Esophagus squamous epithelium (tissue), 5 donors: Measurements from ENCODE around the gene WFS1. TPM values are rescaled to one million over a fixed set of nuclear protein-coding genes. Genes with fewer than 3 reads are reported as not detected.

Source experiments
- DNase-seq: peaks from one replicate; lab custom pipeline; 2025; lab: John Stamatoyannopoulos, UW
- H3K27ac ChIP-seq, 4 donors: fragments of 200-600 bp; sonication (generic); one replicate each; pipeline ENCODE4 v1.5.1; 2016 to 2019; ENCODE audit warnings: mild to moderate bottlenecking in 1 of 4
- H3K27me3 ChIP-seq, 4 donors: fragments of 200-600 bp; sonication (generic); 1 replicate in 3 of 4; 2 replicates in 1 of 4; pipeline versions ENCODE4 v1.5.1 to v1.6.0; 2017 to 2021; ENCODE audit warnings: antibody characterized with exemption in 1 of 4
- H3K36me3 ChIP-seq, 3 donors: fragments of 200-600 bp; sonication (generic); one replicate each; pipeline ENCODE4 v1.5.1; 2016 to 2019
- H3K4me1 ChIP-seq, 3 donors: fragments of 200-600 bp; sonication (generic); one replicate each; pipeline ENCODE4 v1.5.1; 2017 to 2019
- H3K4me3 ChIP-seq, 4 donors: fragments of 200-600 bp; sonication (generic); 1 replicate in 3 of 4; 2 replicates in 1 of 4; pipeline ENCODE4 v1.5.1; 2016 to 2019; ENCODE audit warnings: mild to moderate bottlenecking in 2 of 4, moderate library complexity in 1 of 4
- H3K9me3 ChIP-seq, 3 donors: fragments of 200-600 bp; sonication (generic); one replicate each; pipeline ENCODE4 v1.5.1; 2016 to 2019
- CTCF ChIP-seq, 6 experiments: fragments of 450-650 bp in 4 of 6; fragments of 200-600 bp in 2 of 6; sonication (generic) in 2 of 6; IDR thresholded peaks; one replicate each; pipeline ENCODE4 v1.5.1; 2016 to 2019; ENCODE audit warnings: antibody characterized with exemption in 6 of 6, mild to moderate bottlenecking in 4 of 6, moderate library complexity in 4 of 6
- POLR2A ChIP-seq, 4 donors: fragments of 450-650 bp; IDR thresholded peaks; one replicate each; pipeline ENCODE4 v1.6.1; 2017; ENCODE audit warnings: antibody characterized with exemption in 4 of 4, mild to moderate bottlenecking in 4 of 4, moderate library complexity in 3 of 4
- WGBS, 2 donors: methylation state at CpG; one replicate each; pipeline ENCODE4 v1.1.5; 2018; 5-methylcytosine and 5-hydroxymethylcytosine counted together
- intact Hi-C: fragments of 100-400 bp; cut with DNase I; formaldehyde crosslinking; loops from one replicate; pipeline ENCODE4 v1.15.0; 2022
- total RNA-seq, 4 donors: library from RNA; depleted of rRNA; stranded (reverse); fragments of >200 nt; gene quantifications; one replicate each; pipeline ENCODE4 v1.1.0, GENCODE V29; 2016
- donor health status: DM: yes; HTN: yes; CAD: no.

WFS1 gene
- total RNA-seq, 4 donors from 2014 or later = 6.5 to 20.4 (median 9.6) TPM

DNA sequence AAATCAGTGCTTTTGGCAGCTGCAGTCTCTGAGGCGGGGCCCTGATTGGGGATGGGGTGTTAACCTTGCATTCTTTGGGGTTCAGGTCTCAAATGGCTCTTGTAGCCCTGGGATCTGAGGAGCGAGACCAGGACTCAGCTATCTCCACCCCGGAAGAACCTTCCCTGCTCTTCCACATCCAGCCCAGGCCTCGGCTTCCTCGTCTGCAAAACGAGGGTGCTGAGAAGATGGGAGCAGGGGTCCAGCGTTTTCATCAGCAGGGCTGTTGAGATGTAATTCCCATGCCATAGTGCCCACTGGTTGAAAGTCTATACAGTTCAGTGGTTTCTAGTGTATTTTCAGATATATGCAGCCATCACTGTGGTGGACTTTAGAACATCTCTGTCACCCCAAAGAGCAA lies 34.6 kb upstream of the WFS1 start:
- Histone ChIP-seq H3K4me1 (no peaks in the 10 kb centered on the region), H3K36me3 (no peaks in the 10 kb centered on the region), H3K27me3 (peaks cover 0 to 26% (median 0%) of the 10 kb centered on the region in 4 donors), H3K4me3 (no peak overlapping the region), H3K27ac (no peak overlapping the region), H3K9me3 (no peaks in the 10 kb centered on the region)
- TF ChIP-seq CTCF (IDR thresholded peaks at IDR 0.05) (no peak), POLR2A (IDR thresholded peaks at IDR 0.05) (no peak)
- intact Hi-C loops = no loop called here
- 65 to 77% methylated on average over 4 to 7 of the region's 7 CpGs for WGBS, 2 donors
- DNase-seq = no peak

DNA sequence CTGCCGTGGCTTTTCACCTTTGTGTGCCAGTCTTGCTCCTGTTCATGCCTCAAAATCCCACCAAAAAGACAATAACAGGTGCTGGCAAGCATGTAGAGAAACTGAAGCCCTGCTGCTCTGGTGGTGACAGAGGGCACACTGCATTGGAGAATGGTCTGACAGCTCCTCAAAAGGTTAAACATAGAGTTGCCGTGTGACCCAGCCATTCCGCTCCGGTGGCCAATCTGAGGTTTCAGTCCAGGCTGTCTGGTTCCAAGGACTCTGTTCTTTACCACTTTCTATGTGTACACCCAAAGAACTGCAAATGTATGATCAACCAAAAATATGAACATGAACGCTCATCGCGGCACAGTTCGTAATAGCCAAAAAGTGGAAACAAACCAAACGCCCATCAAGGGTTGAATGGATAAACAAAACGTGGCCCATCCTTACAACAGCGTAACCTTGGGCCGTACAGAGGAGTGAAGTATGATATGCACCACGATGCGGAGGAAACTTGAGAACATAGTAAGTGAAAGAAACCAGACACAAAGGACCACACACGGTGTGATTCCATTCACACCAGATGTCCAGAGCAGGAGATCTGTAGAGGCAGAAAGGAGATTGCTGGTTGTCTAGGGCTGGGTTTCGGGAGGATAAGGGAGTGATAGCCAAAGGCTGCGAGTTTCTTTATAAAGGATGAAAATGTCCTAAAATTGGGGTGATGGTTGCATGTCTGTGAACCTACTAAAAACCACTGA lies 33.6 kb upstream of the WFS1 start:
- 58% methylated on average over 17 of the region's 17 CpGs for WGBS, 2 donors
- Histone ChIP-seq H3K27ac (no peak overlapping the region), H3K4me3 (no peak overlapping the region), H3K4me1 (no peaks in the 10 kb centered on the region), H3K9me3 (no peaks in the 10 kb centered on the region), H3K36me3 (no peaks in the 10 kb centered on the region), H3K27me3 (peaks cover 0 to 27% (median 0%) of the 10 kb centered on the region in 4 donors)
- DNase-seq = no peak
- intact Hi-C loops = no loop called here
- no peak for TF ChIP-seq CTCF (IDR thresholded peaks at IDR 0.05)
- TF ChIP-seq POLR2A (IDR thresholded peaks at IDR 0.05) = no peak

DNA sequence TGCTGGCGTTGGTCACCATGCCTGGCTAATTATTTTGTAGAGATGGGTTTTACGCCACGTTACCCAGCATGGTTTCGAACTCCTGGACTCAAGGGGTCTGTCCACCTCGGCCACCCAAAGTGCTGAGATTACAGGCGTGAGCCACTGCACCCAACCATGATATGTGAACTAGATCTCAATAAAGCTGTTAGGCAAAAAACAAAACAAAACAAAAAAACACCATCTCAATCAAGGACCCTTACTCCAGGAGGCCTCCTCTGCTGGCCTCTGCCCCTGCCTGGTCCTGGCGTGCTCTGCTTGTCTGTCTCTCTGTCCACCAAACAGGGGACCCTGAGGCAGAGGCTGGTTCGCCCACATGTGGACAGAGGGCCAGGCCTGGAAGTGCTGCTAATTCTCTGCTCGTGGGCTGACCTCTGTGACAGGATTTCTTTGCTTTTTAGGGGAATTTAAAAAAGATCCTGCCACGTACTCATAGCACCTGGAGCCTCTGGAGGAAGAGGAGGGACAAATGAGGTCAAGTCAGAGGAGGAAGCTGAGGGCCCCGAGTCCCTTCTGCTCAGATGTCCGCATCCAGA lies 32.7 kb upstream of the WFS1 start:
- Histone ChIP-seq H3K9me3 (no peaks in the 10 kb centered on the region), H3K36me3 (no peaks in the 10 kb centered on the region), H3K4me1 (no peaks in the 10 kb centered on the region), H3K27ac (no peak overlapping the region), H3K27me3 (peaks cover 0 to 33% (median 0%) of the 10 kb centered on the region in 4 donors), H3K4me3 (no peak overlapping the region)
- TF ChIP-seq CTCF (IDR thresholded peaks at IDR 0.05) (no peak), POLR2A (IDR thresholded peaks at IDR 0.05) (no peak)
- WGBS, 2 donors = 63 to 72% methylated on average over 8 to 9 of the region's 12 CpGs
- intact Hi-C loops = no loop called here
- no peak for DNase-seq

- intact Hi-C loops = no loop called here
- Histone ChIP-seq H3K36me3 (no peaks in the 10 kb centered on the region), H3K27ac (no peak overlapping the region), H3K4me3 (no peak overlapping the region), H3K4me1 (no peaks in the 10 kb centered on the region), H3K9me3 (peaks cover 0 to 9% (median 7%) of the 10 kb centered on the region in 3 donors), H3K27me3 (peaks cover 0 to 57% (median 0%) of the 10 kb centered on the region in 4 donors)
- WGBS, 2 donors = 61 to 68% methylated on average over 4 to 8 of the region's 8 CpGs
- DNase-seq = no peak
- TF ChIP-seq POLR2A (IDR thresholded peaks at IDR 0.05) = no peak
- no peak for TF ChIP-seq CTCF (IDR thresholded peaks at IDR 0.05)
Observed at GRCh38 chr4:6239486-6239885, 30.2 kb upstream of the WFS1 start.

DNA sequence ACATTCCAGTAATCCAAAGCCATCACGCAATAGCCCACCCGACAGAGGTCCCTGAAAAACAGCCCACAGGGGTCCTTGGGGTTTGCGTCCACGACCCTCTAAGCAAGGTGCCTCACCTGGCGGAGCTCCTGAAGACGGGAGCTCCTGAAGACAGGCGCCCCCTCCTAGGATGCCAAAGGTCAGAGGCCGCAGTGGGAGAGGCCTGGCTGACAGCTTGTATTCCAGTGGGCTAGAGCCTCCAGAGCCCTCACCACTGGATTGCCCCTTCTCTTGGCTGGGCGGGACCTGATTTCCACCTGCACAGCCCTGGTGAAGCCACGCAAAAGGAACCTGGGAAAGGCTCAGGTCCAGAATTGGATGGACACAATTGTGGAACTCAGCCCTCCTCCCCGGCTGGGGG lies 29.7 kb upstream of the WFS1 start:
- DNase-seq = no peak
- WGBS, 2 donors = 71 to 87% methylated on average over 3 to 10 of the region's 11 CpGs
- H3K27me3 ChIP-seq = peaks cover 0 to 60% (median 0%) of the 10 kb centered on the region in 4 donors
- no peak overlapping the region for H3K4me3 ChIP-seq
- no peaks in the 10 kb centered on the region for H3K4me1 ChIP-seq
- no peak overlapping the region for H3K27ac ChIP-seq
- no peak for TF ChIP-seq CTCF (IDR thresholded peaks at IDR 0.05)
- TF ChIP-seq POLR2A (IDR thresholded peaks at IDR 0.05) = no peak
- intact Hi-C loops = no loop called here
- peaks cover 0 to 14% (median 11%) of the 10 kb centered on the region in 3 donors for H3K9me3 ChIP-seq
- H3K36me3 ChIP-seq = no peaks in the 10 kb centered on the region
